HG02610 (cell line): ENCODE measurements around the gene SPAG9.

Experiments used
- ATAC-seq: cut with Tn5 transposase; IDR thresholded peaks from one replicate; pipeline ENCODE4 v1.9.1; 2021; ENCODE audit warnings: mild to moderate bottlenecking, moderate library complexity; ENCODE audit not compliant: unreplicated experiment

Gene SPAG9

GRCh38 chr17:50993544-50993943 is 127.1 kb downstream of the SPAG9 start:
- ATAC-seq, result no peak

- no peak for ATAC-seq
Measured at GRCh38 chr17:50989149-50989548, 131.5 kb downstream of the SPAG9 start.

GRCh38 chr17:50988427-50988826 is 132.2 kb downstream of the SPAG9 start:
- ATAC-seq, result no peak

GRCh38 chr17:50986989-50987660 is 133.5 kb downstream of the SPAG9 start:
- no peak for ATAC-seq

GRCh38 chr17:50981279-50981678 is 139.4 kb downstream of the SPAG9 start:
- no peak for ATAC-seq

GRCh38 chr17:50979524-50979927 is 141.1 kb downstream of the SPAG9 start:
- ATAC-seq, result no peak

- no peak for ATAC-seq
Measured at GRCh38 chr17:50977487-50978159, 143.0 kb downstream of the SPAG9 start.

- ATAC-seq, result no peak
Measured at GRCh38 chr17:50976951-50977472, 143.7 kb downstream of the SPAG9 start.

GRCh38 chr17:50973557-50974494 is 146.8 kb downstream of the SPAG9 start:
- ATAC-seq, result no peak

GRCh38 chr17:50972577-50972976 is 148.1 kb downstream of the SPAG9 start:
- no peak for ATAC-seq

GRCh38 chr17:50967795-50968194 is 152.9 kb downstream of the SPAG9 start:
- no peak for ATAC-seq

- peak; percentile 62 for ATAC-seq
Measured at GRCh38 chr17:50966163-50966666, 154.5 kb downstream of the SPAG9 start.

GRCh38 chr17:50963139-50963538 is 157.5 kb downstream of the SPAG9 start:
- no peak for ATAC-seq

- ATAC-seq, result no peak
Measured at GRCh38 chr17:50961282-50962220, 159.1 kb downstream of the SPAG9 start.

GRCh38 chr17:50959341-50959740 is 161.3 kb downstream of the SPAG9 start:
- no peak for ATAC-seq

- ATAC-seq, result no peak
Measured at GRCh38 chr17:50957600-50958575, 162.8 kb downstream of the SPAG9 start.

- peak; percentile 59 for ATAC-seq
Measured at GRCh38 chr17:50956750-50957523, 163.7 kb downstream of the SPAG9 start.

GRCh38 chr17:50956409-50956749 is 164.3 kb downstream of the SPAG9 start:
- no peak for ATAC-seq
